Occipital lobe (tissue), 2 donors: ENCODE measurements around the gene PTK6. TPM values are rescaled to one million over a fixed set of nuclear protein-coding genes. Genes with fewer than 3 reads are reported as not detected.

Source experiments
- DNase-seq: peaks from one replicate; lab custom pipeline; 2025; lab: John Stamatoyannopoulos, UW
- total RNA-seq: library from RNA; depleted of rRNA; stranded (reverse); fragments of >200 nt; gene quantifications from one replicate; pipeline ENCODE4 v1.2.3, GENCODE V29; 2014

Gene PTK6
- total RNA-seq, 1 donor from 2014 or later = 0.16 TPM

DNA sequence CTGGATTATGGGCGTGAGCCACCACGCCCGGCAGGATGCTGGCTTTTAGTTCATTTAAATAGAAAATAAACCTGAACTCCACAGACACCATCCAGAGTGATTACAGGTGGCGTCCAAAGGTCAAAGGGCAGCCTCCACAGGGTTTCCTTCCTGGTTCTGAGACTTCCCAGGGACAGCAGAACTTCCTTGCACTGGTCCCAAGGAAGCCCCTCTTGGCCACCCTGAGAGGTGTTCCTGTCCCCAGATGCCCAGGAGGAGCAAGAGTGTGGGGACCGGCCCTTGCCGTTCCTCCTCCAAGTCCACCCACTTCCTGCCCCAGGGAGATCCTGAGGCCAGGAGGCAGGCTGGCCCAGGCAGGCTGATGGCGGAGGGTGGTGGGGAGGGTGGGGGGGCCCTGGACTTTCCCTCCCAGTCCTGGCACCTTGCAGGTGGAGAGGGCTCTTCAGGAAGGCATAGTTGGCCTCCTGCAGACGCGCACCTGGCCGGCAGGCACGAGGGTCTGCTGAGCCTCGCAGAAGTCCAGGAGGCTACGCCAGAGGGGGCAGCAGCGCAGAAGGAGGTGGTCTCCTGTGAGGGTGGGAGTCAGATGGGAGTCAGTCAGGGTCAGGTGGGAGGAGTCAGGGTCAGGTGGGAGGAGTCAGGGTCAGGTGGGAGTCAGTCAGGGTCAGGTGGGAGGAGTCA lies 21.8 kb upstream of the PTK6 start:
- no peak for DNase-seq

DNA sequence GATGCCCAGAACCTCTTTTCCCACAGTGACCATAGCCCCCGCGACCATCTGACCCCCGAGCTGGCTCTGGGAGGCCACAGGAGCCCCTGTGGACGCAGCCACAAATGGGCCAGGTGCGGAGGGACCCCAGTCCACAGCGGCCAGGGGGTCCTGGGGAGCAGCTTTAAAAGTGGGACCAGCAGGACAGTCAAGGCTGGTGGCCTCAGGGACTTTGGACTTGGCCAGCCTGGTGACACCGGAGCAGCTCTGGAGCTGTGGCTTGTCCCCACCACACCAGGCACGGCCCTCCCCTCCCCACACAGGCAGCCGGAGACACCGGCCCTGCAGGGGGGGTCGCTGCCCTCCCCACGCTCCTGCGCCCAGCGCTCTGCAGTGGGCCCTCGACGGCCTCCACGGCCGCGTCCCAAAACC lies 20.3 kb upstream of the PTK6 start:
- no peak for DNase-seq

DNA sequence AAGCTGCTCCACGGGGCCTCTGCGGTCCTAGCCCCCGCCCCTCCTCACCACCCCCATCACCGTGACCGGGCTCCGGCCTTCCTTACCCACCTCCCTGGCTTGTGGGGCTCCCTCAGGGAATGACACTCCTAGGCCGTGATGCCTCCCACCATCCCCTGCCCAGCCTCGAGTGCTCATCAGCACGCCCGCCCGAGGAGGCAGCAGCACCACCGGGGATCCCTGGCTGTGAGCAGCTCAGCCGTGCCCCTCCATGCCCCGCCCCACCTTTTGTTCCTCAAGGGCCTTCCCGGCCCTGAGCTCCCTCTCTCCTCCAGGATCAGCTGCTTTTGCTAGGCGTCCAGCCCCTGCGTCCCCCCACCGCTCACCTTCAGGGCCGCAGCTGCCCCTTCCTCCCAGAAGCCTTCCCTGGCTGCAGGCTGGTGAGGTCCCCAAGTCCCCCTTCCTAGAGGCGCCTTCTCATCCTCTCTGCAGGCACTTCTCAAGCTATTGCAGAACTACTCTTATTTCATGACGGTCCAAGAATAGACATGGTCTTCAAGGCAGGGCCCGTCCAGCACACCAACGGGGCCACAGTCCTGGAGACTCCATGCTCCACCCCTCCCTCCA lies 19.8 kb upstream of the PTK6 start:
- DNase-seq = no peak

DNA sequence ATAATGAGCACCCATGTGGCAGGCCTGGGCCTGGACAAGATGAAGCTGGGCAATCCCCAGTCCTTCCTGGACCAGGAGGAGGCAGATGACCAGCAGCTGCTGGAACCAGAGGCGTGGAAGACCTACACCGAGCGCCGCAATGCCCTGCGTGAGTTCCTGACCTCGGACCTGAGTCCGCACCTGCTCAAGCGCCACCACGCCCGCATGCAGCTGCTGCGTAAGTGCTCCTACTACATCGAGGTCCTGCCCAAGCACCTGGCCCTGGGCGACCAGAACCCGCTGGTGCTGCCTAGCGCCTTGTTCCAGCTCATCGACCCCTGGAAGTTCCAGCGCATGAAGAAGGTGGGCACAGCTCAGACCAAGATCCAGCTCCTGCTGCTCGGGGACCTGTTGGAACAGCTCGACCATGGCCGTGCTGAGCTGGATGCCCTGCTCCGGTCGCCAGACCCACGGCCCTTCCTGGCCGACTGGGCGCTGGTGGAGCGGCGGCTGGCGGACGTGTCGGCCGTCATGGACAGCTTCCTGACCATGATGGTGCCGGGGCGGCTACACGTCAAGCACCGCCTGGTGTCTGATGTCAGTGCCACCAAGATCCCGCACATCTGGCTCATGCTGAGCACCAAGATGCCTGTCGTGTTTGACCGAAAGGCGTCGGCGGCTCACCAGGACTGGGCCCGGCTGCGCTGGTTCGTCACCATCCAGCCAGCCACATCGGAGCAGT lies 18.6 kb upstream of the PTK6 start:
- no peak for DNase-seq

DNA sequence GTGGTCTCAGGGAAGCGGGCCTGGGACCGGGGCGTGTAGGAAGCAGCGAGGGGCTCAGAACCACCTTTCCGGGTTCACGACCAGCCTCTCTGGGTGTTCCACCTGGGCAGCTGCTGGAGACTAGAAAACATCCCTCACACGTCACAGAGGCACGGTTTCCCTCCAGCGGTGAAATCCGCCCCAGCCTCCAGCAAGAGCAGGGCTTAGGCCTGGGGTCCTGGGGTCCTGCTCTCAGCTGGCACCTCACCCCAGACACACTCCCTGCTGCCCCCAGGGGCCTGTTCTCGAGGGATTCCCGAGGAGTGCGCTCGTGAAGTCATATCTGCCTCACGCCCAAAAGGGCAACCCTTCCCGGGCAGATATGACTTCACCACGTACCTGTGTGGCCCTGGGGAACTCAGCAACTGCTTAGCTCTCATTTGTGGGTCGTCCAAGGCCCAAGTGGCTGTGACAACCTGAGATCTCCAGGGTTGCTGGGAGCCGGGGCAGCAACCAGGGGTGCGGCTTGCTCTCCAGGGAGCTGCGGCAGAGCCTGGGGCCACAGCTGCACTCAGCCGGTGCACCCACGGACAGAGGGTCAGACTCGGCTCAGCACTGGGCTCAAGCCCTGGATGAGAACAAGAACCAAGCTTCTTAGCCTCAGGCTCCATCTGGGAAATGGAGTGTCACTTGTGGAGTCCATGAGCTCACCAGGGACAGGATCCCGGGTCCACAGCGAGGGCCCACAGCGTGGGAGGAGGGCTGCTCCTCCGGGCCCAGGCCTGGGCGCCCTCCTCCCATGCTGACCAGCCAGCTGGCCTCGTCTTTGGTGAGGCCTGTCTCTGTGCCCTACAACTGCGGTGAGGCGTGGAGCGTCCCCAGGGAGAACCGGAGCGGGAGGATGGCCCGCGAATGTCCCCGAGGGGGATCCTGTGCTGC lies 17.4 kb upstream of the PTK6 start:
- no peak for DNase-seq

DNA sequence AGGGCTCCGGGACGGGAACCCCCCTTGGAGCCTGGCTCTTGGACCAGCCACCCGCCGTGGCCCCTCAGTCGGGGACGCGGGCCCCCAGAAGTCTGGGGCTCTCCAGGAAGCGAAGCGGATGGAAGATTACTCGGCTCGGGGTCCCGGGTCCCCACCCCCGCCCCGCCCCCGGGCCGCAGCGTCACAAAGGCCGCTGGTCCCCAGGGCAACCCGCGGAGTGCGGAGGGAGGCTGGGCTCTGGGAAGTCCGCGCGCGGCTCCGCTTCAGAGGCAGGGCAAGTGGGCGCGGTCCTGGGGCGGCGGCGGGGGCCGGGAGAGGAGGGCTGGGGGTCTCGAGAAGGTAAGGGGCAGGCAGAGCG lies 16.7 kb upstream of the PTK6 start, which contains the start of gene FNDC11:
TSS of gene FNDC11 (plus strand) at position 227 of the 358 bp plus-strand sequence. CDS start 1,505 bp downstream, outside the sequence.
- no peak for DNase-seq

DNA sequence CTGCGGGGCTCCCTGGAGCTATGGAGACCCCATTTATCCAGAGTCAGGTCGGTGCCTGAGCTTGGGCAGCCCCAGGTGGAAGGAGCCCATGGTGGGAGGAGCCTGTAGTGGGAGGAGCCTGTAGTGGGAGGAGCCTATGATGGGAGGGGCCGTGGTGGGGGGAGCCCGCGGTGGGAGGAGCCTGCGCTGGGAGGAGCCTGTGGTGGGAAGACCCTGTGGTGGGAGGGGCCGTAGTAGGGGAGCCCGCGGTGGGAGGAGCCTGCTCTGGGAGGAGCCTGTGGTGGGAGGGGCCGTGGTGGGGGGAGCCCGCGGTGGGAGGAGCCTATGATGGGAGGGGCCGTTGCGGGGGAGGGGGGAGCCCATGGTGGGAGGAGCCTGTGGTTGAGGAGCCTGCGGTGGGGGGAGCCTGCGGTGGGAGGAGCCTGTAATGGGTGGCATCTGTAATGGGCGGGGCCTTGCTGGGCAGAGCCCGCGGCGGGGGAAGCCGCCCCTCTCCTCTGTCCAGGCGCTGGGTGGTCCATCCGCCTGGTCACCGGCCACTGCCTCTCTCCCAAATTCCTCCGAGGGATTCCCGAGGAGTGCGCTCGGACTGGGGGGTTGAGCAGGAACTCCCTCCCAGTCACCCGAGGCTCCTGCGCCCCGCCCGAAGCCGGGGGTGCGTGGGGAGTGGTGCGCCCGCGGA lies 16.2 kb upstream of the PTK6 start:
- no peak for DNase-seq

DNA sequence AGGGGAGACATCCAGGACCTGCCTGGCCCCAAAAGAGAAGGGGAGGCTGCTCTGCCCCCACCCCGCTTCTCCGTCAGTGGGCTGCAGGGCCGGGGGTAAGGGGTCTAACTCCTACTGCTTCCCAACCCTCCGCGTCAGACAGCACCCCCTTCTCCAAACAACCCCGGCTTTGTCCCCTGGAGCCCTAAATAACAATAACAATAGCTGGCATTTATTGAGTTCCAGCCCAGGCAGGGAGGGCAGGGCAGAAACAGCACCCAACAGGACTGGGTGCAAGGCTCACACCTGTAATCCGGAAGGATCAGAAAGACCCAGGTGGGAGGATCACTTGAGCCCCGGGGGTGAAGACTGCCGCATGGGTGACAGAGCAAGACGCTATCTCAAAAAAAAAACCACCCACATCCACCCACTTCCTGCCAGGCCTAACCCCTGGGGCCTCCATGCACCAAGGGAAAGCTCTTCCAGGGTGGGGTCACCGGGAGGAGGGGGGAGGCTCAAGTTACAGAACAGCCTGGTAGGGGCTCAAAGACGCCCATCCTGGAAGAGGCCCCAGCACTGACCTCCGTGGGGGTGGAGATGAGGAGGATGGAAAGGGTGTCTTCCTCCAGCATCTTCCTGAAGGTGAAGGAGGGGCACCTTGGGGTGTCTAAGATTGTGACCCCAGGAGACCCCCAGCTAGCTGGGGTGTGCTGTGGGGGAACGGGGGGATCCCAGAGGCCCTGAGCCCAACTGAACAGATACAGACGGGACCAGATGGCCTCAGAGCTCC lies 15.5 kb upstream of the PTK6 start:
- no peak for DNase-seq

DNA sequence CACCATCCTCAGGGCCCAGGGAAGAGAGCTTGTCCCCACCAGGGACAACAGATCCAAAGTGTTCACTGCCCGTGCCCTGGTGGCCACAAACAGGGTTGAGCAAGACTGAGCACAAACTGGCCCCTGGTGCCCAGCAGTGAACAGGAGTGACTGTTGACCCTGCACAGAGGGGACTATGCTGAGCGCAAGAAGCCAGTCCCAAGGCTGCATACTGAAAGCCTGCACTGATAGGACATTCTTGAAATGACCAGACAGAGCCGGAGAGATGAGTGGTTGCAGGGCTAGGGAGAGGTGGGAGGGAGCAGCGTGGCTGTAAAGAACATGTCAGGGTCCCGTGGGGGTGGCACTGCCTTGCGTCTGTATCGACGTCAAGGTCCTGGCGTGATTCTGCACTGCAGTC lies 13.9 kb upstream of the PTK6 start:
- DNase-seq = no peak

DNA sequence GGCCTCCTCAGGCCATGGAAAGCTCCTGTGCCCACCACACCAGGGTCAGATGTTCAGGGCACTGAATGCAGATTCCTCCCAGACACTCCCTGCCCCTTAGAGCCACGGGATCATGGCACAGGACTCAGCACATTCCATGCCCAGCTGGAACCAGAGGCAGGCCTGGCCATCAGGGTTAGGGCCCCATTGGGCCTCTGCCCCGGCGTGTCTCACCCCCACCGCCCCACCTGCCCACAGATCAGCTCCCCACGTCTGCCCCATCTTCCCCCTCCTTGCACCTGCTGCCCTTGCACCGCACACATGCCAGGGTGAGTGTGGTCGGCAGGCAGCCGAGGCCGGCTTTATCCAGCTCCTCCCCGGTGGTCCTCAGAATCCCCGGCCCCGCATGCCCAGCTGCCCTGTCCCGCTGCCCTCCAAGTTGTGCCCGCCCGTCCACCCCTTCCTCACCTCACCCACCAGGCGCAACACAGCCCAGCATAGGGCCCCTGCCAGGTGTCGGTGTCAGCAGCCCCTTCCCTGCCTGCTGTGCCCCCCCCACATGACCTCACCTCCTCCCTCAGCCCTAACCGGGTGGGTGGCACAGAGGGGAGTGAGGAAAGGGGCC lies 12.6 kb upstream of the PTK6 start:
- no peak for DNase-seq

DNA sequence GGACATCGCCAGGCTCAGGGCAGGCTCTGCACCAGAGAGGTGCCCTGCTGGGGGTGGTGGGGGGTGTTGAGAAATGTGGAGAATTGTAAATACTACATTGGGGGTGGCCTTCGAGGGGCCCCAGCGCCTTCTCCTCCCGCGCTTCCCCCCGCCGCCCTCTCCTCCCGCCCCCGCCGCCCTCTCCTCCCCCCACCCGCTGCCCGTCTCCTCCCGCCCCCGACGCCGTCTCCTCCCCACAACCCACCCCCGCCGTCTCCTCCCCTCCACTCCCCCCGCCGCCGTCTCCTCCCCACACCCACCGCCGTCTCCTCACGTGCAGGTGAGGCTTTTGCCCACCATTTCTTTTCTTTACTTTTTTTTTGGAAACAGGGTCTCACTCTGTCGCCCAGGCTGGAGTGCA lies 11.8 kb upstream of the PTK6 start:
- DNase-seq = no peak

DNA sequence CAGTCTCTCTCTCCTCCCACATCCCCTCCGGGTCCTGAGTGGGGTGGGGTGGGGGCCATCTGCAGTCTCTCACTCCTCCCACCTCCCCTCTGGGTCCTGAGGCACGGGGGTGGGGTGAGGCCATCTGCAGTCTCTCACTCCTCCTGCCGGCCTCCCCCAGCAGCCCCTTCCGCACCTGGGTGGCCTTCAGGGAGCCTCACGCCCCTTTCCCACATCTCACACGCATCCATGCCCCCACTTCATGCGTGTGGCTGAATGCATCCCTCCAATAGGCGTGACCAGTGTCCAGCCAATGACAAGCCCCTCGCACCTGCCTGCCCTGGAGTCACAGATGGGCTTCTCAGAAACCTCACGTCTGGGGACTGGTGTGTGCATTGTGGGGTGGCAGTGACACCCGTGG lies 11.4 kb upstream of the PTK6 start:
- no peak for DNase-seq

DNA sequence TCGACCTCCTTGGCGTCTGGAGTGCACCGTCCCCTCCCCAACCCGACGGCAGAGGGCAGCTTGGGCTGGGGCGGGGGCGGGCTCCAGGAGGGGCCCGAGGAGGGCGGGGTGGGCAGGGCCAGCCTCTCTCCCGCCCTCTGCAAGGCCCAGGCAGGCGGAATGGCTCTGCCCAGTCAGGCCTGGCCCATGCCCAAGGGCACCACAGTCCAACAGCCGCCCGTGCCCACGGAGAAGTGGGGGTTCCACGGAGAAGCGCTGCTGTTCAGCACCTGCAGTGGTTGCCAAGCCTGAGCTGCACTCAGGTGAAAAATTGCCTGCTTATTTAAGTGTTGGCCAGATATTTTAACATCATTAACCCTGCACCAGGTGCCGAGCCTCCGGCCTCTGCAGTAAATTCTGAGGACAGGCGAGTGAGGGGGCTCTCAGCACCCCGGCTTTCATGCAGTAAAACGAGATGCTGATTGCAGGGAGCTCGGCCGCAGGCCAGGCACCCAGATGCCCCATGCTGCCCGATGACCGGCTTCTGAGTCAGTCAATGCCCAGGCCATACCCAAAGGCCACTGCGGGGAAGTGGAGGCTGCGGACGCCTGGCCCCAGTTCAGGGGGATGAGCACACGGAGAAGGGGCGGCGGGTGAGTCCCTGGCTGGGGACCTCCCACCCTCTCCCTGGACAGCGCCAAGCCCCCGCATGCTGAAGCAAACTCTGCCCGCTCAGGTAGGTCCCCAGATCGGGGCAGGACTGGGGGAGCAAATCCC lies 10.7 kb upstream of the PTK6 start, which contains the start of gene SRMS:
TSS of gene SRMS (minus strand) at position 25 of the 756 bp plus-strand sequence. CDS start 286 bp downstream, outside the sequence.
- DNase-seq = no peak

DNA sequence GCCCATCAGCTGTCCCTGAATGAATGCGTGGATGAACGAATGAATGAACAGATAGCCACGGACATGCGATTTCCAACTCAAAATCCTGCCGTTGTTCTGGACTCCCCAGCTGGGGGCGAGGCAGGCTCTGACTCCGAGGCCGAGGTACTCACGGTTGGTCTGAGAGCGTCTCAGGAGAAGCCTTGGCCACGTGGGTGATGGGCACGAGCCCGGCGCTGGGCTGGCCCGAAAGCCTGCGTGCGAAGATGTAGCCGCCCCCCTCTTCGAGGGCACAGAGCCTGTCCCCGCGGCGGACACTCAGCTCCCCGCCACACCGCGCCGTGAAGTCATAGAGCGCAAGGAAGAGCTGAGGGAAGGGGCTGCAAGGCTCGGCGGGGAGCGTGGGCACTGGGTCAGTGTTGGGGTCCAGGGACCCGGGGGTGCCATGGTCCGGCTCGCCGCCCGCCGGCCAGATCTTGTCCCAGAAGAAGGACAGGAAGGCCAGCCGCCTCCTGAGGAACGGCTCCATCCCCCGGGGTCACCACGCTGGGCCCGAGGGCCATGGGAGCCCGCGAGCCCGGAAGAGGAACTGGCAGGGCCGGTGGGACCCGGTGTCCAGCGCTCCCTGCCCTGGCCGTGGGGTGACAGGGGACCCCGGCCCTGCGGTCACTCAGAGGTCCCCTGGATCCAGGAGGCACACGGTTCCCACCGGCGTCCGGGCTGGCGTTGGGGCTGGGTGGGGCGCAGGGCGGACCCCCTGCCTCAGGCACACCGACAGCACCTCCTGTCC lies 10.0 kb upstream of the PTK6 start:
- DNase-seq = no peak

DNA sequence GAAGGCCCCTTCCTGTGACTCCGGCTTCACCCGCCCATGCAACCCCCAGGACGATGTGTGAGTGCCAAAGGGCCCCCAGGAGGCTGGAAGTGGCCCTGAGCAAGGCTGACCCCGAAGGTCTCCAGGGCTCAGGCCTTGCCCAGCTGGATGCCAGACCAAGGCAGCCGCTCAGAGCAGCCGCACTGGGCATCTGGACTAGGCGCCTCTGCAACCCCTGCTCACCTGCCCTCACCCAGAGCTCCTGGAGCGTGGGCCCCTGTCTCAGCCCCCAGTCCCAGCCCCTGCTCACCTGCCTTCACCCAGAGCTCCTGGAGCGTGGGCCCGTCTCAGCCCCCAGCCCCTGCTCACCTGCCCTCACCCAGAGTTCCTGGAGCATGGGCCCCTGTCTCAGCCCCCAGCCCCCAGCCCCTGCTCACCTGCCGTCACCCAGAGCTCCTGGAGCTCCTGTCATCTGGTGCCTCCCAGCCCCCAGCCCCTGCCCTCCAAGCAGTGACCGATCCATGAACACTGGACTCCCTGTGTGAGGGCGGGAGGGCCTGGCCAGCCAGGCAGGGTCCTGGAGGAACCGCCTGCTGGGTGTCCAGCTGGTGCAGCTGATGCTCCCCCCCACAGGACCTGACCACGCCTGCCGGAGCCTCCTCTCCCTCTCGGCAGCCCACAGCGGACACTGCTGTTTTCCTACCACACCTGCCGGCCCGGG lies 9.2 kb upstream of the PTK6 start:
- no peak for DNase-seq

DNA sequence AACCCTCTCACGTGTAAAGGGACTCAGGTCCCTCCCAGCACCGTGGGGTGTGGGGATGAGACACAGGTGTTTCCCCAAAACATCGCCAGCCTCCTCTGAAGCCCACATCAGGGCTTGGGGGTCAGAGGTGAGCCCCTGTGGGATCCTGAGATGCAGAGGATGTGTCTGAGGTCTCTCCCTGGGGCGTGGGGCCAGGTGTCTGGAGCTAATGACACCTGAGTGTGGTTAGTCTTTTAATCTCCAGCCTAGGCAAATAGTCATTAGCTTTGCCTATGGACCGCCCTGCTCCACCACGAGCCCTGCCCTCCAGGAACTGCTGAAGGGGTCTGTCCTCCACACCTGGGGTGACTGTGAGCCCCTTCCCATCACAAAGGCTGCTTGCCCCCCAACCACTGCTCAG lies 8.6 kb upstream of the PTK6 start:
- DNase-seq = no peak

DNA sequence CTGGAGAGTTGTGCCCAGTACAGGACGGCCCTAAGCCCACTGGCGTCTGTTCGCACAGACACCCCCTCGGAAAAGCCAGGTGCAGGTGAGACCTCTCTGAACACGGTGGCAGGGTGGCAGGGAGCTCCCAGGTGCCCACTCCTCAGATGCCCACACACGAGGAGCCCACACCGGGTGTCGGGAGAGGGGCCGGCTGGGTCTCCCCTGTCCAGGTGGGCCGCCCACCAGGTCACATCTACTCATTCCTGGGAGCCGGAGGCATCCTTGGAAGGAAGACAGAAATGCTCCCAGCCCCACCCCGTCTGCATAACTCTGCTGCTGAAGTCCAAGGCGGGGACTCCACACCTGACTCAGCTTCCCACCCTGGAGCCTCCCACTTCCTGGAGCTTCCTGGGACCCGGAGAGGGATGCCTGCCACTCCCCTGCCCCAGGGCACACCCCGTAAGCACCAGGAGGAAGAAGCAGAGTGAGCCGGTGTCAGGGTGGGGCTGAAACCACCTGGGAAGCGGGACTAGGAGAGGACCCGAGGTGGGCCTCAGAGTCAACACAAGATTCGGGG lies 7.9 kb upstream of the PTK6 start:
- DNase-seq = no peak
